Measurements from ENCODE around the gene SH3PXD2B.
"Not testable (repeated sequence)": the region's sequence is repeated elsewhere in the genome, so short reads cannot be mapped to it uniquely, and the experiment has no call there.

The SH3PXD2B gene

DNA sequence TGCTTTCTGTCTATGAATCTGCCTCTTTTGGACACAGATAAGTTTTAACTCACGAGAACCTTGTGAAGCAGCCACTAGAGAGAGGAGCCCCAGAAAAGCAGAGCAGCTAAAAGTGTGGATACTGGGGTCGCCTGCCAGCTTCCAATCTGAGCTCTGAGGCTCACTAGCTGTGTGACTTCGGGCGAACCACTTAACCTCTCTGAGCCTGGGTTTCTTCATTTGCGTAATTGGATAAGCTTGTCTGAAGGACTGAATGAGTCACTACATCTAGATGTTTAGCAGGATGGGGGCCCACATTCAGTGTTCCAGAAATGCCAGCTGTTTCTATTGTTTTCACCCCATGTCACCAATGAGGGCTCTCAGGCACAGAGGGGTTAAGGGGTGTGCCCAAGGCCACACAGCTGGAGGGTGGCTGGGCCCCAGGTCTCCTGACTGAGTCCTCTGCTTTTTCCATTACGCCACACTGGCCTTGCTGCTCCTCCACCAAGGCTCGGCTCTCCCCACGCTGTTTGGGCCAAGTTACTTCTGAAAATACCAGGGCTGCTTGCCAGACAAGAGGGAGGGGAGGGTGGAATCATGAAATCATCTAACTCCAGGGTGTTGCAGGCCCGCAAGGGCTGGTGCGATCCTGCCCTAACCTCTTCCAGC lies 36.2 kb downstream of the SH3PXD2B start:
- DNase-seq (ENCODE audit: low read depth), result no peak

- no peak for DNase-seq (ENCODE audit: low read depth)
These were observed 37.0 kb downstream of the SH3PXD2B start for GRCh38 chr5:172417130-172417841.

- DNase-seq (ENCODE audit: low read depth), result no peak
These were observed 38.7 kb downstream of the SH3PXD2B start for GRCh38 chr5:172415362-172416275.

DNA sequence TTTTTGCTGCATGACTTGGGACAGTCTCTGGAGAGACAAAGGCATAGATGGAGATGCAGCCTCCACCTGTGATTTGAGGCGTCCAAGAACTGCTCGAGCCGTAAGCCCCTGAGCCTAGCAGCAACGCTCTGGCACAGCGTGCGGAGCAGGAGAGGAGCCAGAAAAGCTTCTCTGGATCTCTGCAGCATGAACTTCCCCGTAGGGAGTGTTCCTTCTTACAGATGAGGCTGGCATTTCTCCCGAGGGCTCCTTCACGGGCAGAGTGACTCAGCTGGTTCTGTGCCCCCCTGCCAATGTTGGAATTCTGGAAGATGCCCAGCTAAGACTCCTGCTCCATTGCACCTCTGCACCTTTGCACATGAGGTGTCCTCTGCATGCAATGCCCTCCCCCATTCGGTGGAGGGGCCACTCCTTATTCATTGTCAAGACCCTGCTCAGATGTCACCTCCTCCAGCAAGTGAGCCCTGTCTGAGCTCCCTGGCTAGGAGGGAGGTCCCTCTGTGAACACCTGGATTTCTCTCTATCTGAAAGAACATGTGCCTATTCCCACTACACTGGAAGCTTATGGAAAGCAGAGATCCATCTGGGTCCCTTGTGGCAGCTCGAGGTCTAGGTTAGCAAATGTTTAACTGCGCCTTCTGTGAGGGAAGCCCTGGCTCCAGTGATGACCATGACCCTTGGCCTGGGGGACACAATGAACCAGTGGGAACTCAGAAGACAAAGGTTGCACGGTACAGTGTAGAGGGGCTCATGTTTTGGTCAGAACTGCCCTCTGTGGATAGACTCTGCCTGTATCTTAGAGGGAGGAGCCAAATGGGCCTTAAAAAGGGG lies 39.6 kb downstream of the SH3PXD2B start:
- no peak for DNase-seq (ENCODE audit: low read depth)

GRCh38 chr5:172413601-172414171 lies 40.6 kb downstream of the SH3PXD2B start:
- no peak for DNase-seq (ENCODE audit: low read depth)

DNA sequence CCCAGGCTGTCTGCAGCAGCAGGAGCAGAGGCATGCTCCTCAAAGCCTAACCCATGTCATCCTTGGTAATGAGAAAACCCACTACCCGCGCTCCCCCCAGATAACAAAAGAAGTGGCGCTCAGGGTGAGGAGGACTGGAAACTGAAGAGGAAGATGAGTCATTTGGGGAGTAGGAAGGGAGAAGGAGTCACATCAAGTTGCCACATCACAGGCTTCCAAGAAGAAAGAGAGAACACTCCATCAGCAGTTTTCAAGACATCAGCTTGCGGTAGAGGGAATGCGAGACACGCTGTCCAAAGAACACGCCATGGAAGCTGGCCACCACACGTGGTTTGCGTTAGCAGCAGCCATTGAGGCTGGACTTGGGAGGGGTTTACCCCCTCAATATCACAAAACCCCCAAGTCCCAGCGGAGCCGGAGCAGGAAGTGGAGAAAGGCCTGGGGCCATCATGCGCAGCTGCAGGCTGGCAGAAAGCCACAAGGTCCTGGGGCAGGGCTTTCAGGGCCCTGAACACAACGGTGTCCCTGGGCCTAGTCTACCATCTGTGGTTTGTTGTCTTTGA lies 41.5 kb downstream of the SH3PXD2B start:
- no peak for DNase-seq (ENCODE audit: low read depth)

GRCh38 chr5:172411484-172412072 lies 42.7 kb downstream of the SH3PXD2B start:
- peak; percentile 55 for DNase-seq (ENCODE audit: low read depth)

DNA sequence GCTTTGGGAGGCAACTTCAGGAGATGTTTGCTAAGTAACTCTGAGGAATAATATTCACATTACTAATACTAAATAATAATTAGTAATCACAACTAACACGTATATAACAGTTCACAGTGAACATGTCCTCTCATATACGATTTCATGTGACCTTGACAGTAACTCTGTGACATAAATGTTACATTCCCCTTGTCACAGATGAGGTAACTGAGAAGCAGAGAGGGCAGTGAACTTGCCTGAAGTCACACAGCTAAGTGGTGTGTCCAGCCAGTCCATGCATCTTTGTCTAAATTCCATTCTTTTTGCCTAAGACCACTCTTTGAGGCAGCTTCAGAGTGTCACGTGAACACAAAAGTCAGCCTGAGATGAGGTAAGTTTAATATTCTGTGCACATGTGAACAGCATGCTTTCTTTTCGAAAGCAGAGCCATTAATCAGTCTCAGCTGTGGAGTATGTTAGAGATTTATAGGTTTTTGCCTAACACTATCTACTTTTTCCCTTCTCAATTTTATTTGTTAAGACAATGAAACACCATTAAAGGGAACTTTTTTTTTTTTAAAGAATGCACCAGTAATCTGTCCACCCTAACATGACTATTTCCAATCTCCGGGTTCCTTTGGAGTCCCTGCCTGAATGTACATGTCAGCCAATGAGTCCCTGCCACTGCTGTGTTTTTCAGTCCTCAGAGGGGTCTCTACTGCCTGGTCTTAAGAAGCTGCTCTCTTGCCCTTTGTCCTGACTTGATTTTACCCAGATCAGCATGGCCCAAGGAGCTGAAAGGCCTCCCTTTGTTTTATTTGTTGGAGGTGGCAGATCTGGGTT lies 43.5 kb downstream of the SH3PXD2B start:
- no peak for DNase-seq (ENCODE audit: low read depth)

DNA sequence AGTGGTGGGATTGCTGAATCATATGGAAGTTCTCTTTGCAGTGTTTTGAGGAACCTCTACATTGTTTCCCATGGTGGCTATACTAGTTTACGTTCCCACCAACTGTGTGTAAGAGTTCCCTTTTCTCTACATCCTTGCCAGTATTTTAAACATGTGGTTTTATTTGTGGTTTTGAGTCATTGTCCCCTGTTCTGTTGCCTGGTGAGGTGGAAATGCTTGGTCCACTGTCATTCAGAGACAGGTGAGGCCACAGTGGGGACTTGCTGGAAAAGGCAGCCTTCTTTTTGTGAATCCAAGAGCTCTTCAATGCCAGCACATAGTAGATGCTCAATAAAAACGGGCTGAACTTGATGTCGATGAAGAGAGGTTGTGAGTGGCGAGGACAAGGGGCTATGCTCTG lies 44.2 kb downstream of the SH3PXD2B start:
- no peak for DNase-seq (ENCODE audit: low read depth)

DNA sequence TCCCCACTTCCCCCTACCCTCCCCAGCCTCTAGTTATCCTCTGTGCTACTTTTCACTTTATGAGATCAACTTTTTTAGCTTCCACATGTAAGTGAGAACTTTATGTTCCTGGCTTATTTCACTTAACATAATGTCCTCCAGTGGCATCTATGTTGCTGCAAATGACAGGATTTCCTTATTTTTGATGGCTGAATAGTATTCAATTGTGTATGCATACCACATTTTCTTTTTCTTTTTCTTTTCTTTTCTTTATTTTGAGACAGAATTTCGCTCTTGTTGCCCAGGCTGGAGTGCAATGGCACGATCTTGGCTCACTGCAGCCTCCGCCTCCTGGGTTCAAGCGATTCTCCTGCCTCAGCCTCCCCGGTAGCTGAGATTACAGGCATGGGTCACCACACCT lies 44.8 kb downstream of the SH3PXD2B start:
- not testable (repeated sequence) for DNase-seq (ENCODE audit: low read depth)

- no peak for DNase-seq (ENCODE audit: low read depth)
These were observed 46.5 kb downstream of the SH3PXD2B start for GRCh38 chr5:172407822-172408221.

DNA sequence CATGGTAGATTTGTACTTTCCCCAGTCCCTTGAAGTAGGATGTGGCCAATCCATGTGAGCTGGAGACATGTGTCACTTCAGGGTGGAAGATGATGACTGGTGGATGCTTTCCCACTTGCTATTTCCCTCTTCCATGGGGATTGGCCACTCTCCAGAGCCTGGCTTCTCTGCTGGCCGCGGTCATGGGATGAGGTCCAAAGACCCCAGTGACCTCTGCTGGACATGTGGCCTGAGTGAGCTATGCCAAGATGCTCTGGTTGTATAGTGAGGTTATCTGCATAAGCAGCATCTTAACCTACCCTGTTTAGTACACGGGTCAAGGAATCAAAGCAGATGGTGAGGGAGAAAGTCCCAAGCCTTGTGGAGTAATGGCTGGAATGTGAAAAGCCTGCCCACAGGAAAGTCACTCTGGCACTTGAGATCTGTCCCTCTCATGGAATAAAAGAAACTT lies 47.1 kb downstream of the SH3PXD2B start:
- DNase-seq (ENCODE audit: low read depth), result no peak

GRCh38 chr5:172405226-172406107 lies 48.9 kb downstream of the SH3PXD2B start:
- DNase-seq (ENCODE audit: low read depth), result no peak

- no peak for DNase-seq (ENCODE audit: low read depth)
These were observed 49.6 kb downstream of the SH3PXD2B start for GRCh38 chr5:172404746-172405145.

- no peak for DNase-seq (ENCODE audit: low read depth)
These were observed 50.5 kb downstream of the SH3PXD2B start for GRCh38 chr5:172403817-172404216.

DNA sequence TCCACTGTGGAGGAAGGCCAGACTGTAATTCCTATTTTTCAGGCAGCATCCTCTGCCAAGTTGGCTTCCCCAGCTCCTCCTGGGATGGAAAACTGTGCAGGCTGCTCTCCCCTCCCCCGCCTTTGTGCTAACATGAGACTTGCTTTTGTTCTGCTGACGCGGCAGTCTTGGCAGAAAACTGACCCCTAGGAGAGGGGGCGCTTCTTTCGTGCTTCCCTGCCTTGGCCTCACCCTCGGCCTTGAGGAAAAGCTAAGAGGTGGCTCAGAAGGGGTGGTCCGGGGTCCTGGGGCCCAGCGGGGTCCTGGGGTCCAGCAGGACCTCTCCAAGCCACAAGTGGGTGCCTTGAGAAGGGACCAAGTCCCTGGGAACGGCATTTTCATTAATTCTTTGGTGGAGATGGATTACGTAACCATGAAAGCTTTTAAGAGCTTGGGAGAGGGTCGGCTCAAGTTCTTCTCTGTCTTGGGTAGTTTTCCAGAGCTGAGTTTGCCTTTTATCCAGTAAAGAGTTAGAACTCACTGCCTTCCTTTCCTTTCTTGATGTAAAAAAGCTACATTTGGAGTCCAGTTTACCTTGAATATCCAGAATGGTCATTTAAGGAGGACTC lies 51.0 kb downstream of the SH3PXD2B start:
- DNase-seq (ENCODE audit: low read depth), result no peak

DNA sequence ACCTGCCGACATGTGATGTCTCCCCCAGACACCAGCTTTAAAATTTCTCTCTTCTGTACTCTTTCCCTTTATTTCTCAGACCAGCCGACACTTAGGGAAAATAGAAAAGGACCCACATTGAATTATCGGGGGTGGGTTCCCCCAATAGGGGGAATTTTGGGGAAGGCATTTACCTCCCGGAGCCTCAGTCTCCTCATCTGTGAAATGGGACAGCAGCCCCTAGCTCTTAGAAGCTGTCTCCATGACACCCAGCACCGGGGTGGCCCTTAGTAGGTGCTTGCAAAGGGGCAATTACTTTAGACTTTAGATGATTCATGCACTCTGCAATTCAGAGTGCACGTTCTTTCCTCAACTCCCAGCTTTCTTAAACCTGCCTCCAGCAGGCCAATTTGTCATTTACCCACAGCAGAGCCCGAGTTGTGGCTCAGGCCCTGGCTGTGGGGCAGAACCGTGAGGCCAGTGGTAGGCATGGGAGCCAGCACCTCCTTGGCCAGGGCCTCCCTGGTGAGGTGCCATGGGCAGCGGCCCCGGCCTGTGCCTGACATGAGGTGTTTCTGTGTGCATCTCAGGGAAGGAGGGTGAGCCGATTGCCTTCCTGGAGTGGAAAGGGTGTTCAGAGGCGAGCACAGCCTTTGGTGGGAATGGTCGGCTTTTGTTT lies 51.7 kb downstream of the SH3PXD2B start:
- DNase-seq (ENCODE audit: low read depth), result no peak

DNA sequence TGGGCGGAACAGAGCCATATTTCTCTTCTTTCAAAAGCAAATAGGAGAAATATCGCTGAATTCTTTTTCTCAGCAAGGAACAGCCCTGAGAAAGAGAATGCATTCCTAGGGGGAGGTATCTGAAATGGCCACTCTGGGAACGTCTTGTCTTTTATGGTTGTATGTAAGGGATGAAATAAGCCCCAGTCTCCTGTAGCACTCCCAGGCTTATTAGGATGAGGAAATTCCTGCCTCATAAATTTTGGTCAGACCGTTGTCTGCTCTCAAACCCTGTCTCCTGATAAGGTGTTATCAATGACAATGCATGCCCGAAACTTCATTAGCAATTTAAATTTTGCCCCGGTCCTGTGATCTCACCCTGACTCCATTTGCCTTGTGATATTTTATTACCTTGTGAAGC lies 52.3 kb downstream of the SH3PXD2B start:
- DNase-seq (ENCODE audit: low read depth), result not testable (repeated sequence)
